WTC11 (cell line): ENCODE results near the gene RPL35. TPM values are rescaled to one million over a fixed set of nuclear protein-coding genes. Genes with fewer than 3 reads are reported as not detected.

Source experiments
- CBFB ChIP-seq: sonication (generic); formaldehyde crosslinking; IDR thresholded peaks from 2 replicates; pipeline ENCODE4 v1.8.1; 2022; ENCODE audit warnings: mild to moderate bottlenecking, low read depth, missing genetic modification reagents
- CREM ChIP-seq: sonication (generic); formaldehyde crosslinking; IDR thresholded peaks from 2 replicates; pipeline ENCODE4 v1.8.1; 2022; ENCODE audit warnings: mild to moderate bottlenecking, missing genetic modification reagents, moderate library complexity
- ESRRA ChIP-seq: sonication (generic); formaldehyde crosslinking; IDR thresholded peaks from 2 replicates; pipeline ENCODE4 v1.8.1; 2022; ENCODE audit warnings: mild to moderate bottlenecking, missing genetic modification reagents, borderline replicate concordance
- HMGA2 ChIP-seq: fragments of 250-450 bp; sonication (Bioruptor Pico); IDR thresholded peaks from 2 replicates; pipeline ENCODE4 v1.4.0; 2021; ENCODE audit warnings: mild to moderate bottlenecking, moderate library complexity
- MYBL2 ChIP-seq: sonication (generic); formaldehyde crosslinking; IDR thresholded peaks from 2 replicates; pipeline ENCODE4 v1.8.1; 2023; ENCODE audit warnings: mild to moderate bottlenecking, moderate library complexity, missing genetic modification reagents
- NR2C2 ChIP-seq: sonication (generic); formaldehyde crosslinking; IDR thresholded peaks from 2 replicates; pipeline ENCODE4 v1.8.0; 2022; ENCODE audit warnings: mild to moderate bottlenecking, missing genetic modification reagents
- PRRX2 ChIP-seq: fragments of 250-450 bp; sonication (Bioruptor Pico); IDR thresholded peaks from 2 replicates; pipeline ENCODE4 v1.8.0; 2021; ENCODE audit warnings: mild to moderate bottlenecking
- SP1 ChIP-seq: sonication (generic); formaldehyde crosslinking; conservative IDR thresholded peaks from 2 replicates; pipeline ENCODE4 v1.8.1; 2022; ENCODE audit warnings: missing genetic modification reagents
- ZNF138 ChIP-seq: sonication (generic); formaldehyde crosslinking; conservative IDR thresholded peaks from 2 replicates; pipeline ENCODE4 v1.8.1; 2022; ENCODE audit warnings: mild to moderate bottlenecking, moderate library complexity, missing genetic modification reagents
- ZNF219 ChIP-seq: sonication (generic); formaldehyde crosslinking; IDR thresholded peaks from 2 replicates; pipeline ENCODE4 v1.8.0; 2023; ENCODE audit warnings: missing genetic modification reagents, mild to moderate bottlenecking, borderline replicate concordance
- ZNF263 ChIP-seq: sonication (generic); formaldehyde crosslinking; IDR thresholded peaks from 2 replicates; pipeline ENCODE4 v1.8.1; 2022; ENCODE audit warnings: low read depth, mild to moderate bottlenecking, moderate library complexity, missing genetic modification reagents
- ZNF317 ChIP-seq: sonication (generic); formaldehyde crosslinking; IDR thresholded peaks from 2 replicates; pipeline ENCODE4 v1.8.1; 2023; ENCODE audit warnings: low read depth, mild to moderate bottlenecking, moderate library complexity, missing genetic modification reagents, borderline replicate concordance
- ZNF416 ChIP-seq: fragments of 250-450 bp; sonication (Bioruptor Pico); IDR thresholded peaks from 2 replicates; pipeline ENCODE4 v1.9.0; 2021; ENCODE audit warnings: mild to moderate bottlenecking, inconsistent platforms
- ZNF423 ChIP-seq: fragments of 250-450 bp; sonication (Bioruptor Pico); IDR thresholded peaks from 2 replicates; pipeline ENCODE4 v2.1.2; 2022; ENCODE audit warnings: mild to moderate bottlenecking, moderate library complexity
- ZNF671 ChIP-seq: fragments of 250-450 bp; sonication (Bioruptor Pico); IDR thresholded peaks from 2 replicates; pipeline ENCODE4 v1.8.0; 2021; ENCODE audit warnings: mild to moderate bottlenecking
- total RNA-seq: library from RNA; stranded (reverse); gene quantifications from 3 replicates; pipeline ENCODE4 v1.2.3, GENCODE V29; 2021
- TF ChIP-seq, protein P1 (sequence below): sonication (generic); formaldehyde crosslinking; IDR thresholded peaks from 2 replicates; pipeline ENCODE4 v1.8.0; 2022; ENCODE audit warnings: missing genetic modification reagents
- TF ChIP-seq, protein P2 (sequence below): sonication (generic); formaldehyde crosslinking; IDR thresholded peaks from 2 replicates; pipeline ENCODE4 v1.8.1; 2023; ENCODE audit warnings: mild to moderate bottlenecking, missing genetic modification reagents, moderate library complexity
- TF ChIP-seq, protein P3 (sequence below): sonication (generic); formaldehyde crosslinking; IDR thresholded peaks from 2 replicates; pipeline ENCODE4 v1.8.1; 2022; ENCODE audit warnings: missing genetic modification reagents, borderline replicate concordance
- TF ChIP-seq, protein P4 (sequence below): sonication (generic); formaldehyde crosslinking; conservative IDR thresholded peaks from 2 replicates; pipeline ENCODE4 v1.8.1; 2023; ENCODE audit warnings: mild to moderate bottlenecking, low read depth, missing genetic modification reagents, moderate library complexity
- TF ChIP-seq, protein P5 (sequence below): sonication (generic); formaldehyde crosslinking; IDR thresholded peaks from 2 replicates; pipeline ENCODE4 v1.8.1; 2023; ENCODE audit warnings: mild to moderate bottlenecking, missing genetic modification reagents
- TF ChIP-seq, protein P6 (sequence below): sonication (generic); formaldehyde crosslinking; IDR thresholded peaks from 2 replicates; pipeline ENCODE4 v1.8.1; 2022; ENCODE audit warnings: mild to moderate bottlenecking, moderate library complexity, missing genetic modification reagents
- TF ChIP-seq, protein P7 (sequence below): sonication (generic); formaldehyde crosslinking; IDR thresholded peaks from 2 replicates; pipeline ENCODE4 v1.8.1; 2023; ENCODE audit warnings: mild to moderate bottlenecking, missing genetic modification reagents, moderate library complexity
- TF ChIP-seq, protein P8 (sequence below): sonication (generic); formaldehyde crosslinking; IDR thresholded peaks from 2 replicates; pipeline ENCODE4 v1.8.1; 2022; ENCODE audit warnings: mild to moderate bottlenecking, missing genetic modification reagents, moderate library complexity, borderline replicate concordance
- TF ChIP-seq, protein P9 (sequence below): fragments of 250-450 bp; sonication (Bioruptor Pico); IDR thresholded peaks from 2 replicates; pipeline ENCODE4 v1.9.0; 2021; ENCODE audit warnings: mild to moderate bottlenecking
- TF ChIP-seq, protein P10 (sequence below): sonication (generic); formaldehyde crosslinking; IDR thresholded peaks from 2 replicates; pipeline ENCODE4 v1.8.0; 2023; ENCODE audit warnings: missing genetic modification reagents

RPL35 gene
- total RNA-seq, 1 experiment from 2014 or later = 1,710 TPM

DNA sequence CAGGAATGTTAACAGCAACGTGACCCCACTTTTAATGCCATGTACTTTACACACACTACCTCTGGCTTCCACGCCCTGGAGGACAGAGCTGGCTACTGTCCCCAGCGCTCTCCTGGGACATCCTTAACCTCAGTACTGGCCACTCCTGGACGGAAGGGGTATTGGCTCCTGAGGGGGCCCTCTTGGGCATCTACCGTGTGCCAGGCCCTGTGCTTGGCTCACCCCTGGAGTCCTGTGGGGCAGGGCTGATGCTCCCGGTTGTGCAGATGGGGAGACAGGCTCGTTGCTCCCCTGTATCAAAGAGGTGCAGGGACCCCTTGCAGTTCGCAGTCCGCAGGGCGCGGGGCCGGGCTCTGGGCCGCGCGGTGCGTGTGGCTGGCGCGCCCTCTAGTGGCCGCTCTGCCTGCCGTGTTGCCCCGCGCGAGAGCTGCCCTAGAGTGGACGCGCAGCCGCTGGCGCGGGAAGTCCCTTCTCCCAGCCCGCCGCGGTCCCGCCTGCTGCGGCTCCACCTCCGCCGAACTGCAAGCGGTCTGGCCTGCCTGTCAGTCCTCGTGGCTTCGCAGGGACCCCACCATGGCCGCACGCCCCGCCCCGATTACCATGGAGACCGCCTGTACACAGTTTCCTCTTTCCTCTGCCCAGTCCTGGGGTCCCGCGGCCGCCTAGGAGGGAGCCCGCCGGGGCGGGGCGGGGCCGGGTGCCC lies 8.8 kb downstream of the RPL35 start, which contains the start of gene WDR38 (continued):
- TF ChIP-seq, protein P1, sequence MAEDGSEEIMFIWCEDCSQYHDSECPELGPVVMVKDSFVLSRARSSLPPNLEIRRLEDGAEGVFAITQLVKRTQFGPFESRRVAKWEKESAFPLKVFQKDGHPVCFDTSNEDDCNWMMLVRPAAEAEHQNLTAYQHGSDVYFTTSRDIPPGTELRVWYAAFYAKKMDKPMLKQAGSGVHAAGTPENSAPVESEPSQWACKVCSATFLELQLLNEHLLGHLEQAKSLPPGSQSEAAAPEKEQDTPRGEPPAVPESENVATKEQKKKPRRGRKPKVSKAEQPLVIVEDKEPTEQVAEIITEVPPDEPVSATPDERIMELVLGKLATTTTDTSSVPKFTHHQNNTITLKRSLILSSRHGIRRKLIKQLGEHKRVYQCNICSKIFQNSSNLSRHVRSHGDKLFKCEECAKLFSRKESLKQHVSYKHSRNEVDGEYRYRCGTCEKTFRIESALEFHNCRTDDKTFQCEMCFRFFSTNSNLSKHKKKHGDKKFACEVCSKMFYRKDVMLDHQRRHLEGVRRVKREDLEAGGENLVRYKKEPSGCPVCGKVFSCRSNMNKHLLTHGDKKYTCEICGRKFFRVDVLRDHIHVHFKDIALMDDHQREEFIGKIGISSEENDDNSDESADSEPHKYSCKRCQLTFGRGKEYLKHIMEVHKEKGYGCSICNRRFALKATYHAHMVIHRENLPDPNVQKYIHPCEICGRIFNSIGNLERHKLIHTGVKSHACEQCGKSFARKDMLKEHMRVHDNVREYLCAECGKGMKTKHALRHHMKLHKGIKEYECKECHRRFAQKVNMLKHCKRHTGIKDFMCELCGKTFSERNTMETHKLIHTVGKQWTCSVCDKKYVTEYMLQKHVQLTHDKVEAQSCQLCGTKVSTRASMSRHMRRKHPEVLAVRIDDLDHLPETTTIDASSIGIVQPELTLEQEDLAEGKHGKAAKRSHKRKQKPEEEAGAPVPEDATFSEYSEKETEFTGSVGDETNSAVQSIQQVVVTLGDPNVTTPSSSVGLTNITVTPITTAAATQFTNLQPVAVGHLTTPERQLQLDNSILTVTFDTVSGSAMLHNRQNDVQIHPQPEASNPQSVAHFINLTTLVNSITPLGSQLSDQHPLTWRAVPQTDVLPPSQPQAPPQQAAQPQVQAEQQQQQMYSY (CRISPR knock-in tag) = no peak
- no peak for TF ChIP-seq ZNF416 (CRISPR knock-in tag)
- TF ChIP-seq, protein P2, sequence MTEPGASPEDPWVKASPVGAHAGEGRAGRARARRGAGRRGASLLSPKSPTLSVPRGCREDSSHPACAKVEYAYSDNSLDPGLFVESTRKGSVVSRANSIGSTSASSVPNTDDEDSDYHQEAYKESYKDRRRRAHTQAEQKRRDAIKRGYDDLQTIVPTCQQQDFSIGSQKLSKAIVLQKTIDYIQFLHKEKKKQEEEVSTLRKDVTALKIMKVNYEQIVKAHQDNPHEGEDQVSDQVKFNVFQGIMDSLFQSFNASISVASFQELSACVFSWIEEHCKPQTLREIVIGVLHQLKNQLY (CRISPR knock-in tag) = peak; percentile 68; the same call in 1 of the 2 replicates
- TF ChIP-seq ZNF317 (CRISPR knock-in tag) = no peak
- TF ChIP-seq, protein P3, sequence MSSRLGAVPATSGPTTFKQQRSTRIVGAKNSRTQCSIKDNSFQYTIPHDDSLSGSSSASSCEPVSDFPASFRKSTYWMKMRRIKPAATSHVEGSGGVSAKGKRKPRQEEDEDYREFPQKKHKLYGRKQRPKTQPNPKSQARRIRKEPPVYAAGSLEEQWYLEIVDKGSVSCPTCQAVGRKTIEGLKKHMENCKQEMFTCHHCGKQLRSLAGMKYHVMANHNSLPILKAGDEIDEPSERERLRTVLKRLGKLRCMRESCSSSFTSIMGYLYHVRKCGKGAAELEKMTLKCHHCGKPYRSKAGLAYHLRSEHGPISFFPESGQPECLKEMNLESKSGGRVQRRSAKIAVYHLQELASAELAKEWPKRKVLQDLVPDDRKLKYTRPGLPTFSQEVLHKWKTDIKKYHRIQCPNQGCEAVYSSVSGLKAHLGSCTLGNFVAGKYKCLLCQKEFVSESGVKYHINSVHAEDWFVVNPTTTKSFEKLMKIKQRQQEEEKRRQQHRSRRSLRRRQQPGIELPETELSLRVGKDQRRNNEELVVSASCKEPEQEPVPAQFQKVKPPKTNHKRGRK (CRISPR knock-in tag) = no peak
- TF ChIP-seq ZNF671 (CRISPR knock-in tag) = no peak
- TF ChIP-seq, protein P4, sequence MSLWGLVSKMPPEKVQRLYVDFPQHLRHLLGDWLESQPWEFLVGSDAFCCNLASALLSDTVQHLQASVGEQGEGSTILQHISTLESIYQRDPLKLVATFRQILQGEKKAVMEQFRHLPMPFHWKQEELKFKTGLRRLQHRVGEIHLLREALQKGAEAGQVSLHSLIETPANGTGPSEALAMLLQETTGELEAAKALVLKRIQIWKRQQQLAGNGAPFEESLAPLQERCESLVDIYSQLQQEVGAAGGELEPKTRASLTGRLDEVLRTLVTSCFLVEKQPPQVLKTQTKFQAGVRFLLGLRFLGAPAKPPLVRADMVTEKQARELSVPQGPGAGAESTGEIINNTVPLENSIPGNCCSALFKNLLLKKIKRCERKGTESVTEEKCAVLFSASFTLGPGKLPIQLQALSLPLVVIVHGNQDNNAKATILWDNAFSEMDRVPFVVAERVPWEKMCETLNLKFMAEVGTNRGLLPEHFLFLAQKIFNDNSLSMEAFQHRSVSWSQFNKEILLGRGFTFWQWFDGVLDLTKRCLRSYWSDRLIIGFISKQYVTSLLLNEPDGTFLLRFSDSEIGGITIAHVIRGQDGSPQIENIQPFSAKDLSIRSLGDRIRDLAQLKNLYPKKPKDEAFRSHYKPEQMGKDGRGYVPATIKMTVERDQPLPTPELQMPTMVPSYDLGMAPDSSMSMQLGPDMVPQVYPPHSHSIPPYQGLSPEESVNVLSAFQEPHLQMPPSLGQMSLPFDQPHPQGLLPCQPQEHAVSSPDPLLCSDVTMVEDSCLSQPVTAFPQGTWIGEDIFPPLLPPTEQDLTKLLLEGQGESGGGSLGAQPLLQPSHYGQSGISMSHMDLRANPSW = no peak
- TF ChIP-seq SP1 (CRISPR knock-in tag) = peak; percentile 66
- peak; percentile 34; the same call in 1 of the 2 replicates for TF ChIP-seq CREM (CRISPR knock-in tag)
- TF ChIP-seq, protein P5, sequence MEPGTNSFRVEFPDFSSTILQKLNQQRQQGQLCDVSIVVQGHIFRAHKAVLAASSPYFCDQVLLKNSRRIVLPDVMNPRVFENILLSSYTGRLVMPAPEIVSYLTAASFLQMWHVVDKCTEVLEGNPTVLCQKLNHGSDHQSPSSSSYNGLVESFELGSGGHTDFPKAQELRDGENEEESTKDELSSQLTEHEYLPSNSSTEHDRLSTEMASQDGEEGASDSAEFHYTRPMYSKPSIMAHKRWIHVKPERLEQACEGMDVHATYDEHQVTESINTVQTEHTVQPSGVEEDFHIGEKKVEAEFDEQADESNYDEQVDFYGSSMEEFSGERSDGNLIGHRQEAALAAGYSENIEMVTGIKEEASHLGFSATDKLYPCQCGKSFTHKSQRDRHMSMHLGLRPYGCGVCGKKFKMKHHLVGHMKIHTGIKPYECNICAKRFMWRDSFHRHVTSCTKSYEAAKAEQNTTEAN (CRISPR knock-in tag) = no peak
- TF ChIP-seq, protein P6, sequence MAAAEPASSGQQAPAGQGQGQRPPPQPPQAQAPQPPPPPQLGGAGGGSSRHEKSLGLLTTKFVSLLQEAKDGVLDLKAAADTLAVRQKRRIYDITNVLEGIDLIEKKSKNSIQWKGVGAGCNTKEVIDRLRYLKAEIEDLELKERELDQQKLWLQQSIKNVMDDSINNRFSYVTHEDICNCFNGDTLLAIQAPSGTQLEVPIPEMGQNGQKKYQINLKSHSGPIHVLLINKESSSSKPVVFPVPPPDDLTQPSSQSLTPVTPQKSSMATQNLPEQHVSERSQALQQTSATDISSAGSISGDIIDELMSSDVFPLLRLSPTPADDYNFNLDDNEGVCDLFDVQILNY (CRISPR knock-in tag) = peak; percentile 61
- no peak for TF ChIP-seq ESRRA
- TF ChIP-seq ZNF138 = no peak
- TF ChIP-seq, protein P7, sequence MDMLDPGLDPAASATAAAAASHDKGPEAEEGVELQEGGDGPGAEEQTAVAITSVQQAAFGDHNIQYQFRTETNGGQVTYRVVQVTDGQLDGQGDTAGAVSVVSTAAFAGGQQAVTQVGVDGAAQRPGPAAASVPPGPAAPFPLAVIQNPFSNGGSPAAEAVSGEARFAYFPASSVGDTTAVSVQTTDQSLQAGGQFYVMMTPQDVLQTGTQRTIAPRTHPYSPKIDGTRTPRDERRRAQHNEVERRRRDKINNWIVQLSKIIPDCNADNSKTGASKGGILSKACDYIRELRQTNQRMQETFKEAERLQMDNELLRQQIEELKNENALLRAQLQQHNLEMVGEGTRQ (CRISPR knock-in tag) = no peak
- no peak for TF ChIP-seq ZNF263 (CRISPR knock-in tag)
- no peak for TF ChIP-seq ZNF219 (CRISPR knock-in tag)
- TF ChIP-seq, protein P8, sequence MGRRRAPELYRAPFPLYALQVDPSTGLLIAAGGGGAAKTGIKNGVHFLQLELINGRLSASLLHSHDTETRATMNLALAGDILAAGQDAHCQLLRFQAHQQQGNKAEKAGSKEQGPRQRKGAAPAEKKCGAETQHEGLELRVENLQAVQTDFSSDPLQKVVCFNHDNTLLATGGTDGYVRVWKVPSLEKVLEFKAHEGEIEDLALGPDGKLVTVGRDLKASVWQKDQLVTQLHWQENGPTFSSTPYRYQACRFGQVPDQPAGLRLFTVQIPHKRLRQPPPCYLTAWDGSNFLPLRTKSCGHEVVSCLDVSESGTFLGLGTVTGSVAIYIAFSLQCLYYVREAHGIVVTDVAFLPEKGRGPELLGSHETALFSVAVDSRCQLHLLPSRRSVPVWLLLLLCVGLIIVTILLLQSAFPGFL (CRISPR knock-in tag) = no peak
- TF ChIP-seq, protein P9, sequence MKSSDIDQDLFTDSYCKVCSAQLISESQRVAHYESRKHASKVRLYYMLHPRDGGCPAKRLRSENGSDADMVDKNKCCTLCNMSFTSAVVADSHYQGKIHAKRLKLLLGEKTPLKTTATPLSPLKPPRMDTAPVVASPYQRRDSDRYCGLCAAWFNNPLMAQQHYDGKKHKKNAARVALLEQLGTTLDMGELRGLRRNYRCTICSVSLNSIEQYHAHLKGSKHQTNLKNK (CRISPR knock-in tag) = no peak
- TF ChIP-seq, protein P10, sequence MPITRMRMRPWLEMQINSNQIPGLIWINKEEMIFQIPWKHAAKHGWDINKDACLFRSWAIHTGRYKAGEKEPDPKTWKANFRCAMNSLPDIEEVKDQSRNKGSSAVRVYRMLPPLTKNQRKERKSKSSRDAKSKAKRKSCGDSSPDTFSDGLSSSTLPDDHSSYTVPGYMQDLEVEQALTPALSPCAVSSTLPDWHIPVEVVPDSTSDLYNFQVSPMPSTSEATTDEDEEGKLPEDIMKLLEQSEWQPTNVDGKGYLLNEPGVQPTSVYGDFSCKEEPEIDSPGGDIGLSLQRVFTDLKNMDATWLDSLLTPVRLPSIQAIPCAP = no peak
- TF ChIP-seq NR2C2 = no peak
- TF ChIP-seq HMGA2 (CRISPR knock-in tag) = no peak
- 0 out of 2 replicates have a peak, but pooled peaks have one; percentile 7 for TF ChIP-seq ZNF423 (CRISPR knock-in tag)
- TF ChIP-seq PRRX2 = no peak
- no peak for TF ChIP-seq CBFB (CRISPR knock-in tag)
- no peak for TF ChIP-seq MYBL2 (CRISPR knock-in tag)
